Measurements from ENCODE around the gene XPNPEP1.
A peak's percentile ranks its signal among the peaks of the same experiment; 100 is the strongest.
"Not testable (repeated sequence)": the region's sequence is repeated elsewhere in the genome, so short reads cannot be mapped to it uniquely, and the experiment has no call there.

Gene XPNPEP1

DNA sequence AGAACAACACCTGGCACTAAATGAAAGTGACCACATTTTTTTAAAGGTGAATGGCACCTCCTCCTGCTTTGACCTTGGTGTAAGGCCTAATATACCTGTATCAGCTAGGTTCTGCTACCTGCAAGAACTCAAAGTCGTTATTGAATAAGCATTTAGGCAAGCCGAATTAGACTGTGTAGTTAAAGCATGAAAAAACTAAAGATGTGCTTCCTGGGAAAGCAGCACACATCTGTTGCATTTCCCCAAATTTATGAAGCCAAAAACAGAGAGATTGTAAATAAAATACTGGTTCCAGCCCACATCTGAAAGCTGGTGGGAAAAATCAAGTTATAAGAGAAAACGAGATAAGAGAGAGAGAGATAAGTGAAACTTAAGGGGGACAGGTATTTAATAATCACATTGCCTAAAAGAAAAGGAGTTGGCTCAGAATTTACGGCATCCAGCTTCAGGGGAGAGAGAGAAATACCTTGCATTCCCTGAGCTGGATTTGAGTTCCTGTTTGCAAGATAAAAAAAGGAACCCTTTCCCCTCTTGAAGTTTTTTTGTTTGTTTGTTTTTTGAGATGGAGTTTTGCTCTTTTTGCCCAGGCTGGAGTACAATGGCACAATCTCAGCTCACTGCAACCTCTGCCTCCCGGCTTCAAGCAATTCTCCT, 1.8 kb upstream of the XPNPEP1 start:
- DNase-seq (ENCODE audit: low read depth in 2 of 2, low spot score in 1 of 2): no peak

DNA sequence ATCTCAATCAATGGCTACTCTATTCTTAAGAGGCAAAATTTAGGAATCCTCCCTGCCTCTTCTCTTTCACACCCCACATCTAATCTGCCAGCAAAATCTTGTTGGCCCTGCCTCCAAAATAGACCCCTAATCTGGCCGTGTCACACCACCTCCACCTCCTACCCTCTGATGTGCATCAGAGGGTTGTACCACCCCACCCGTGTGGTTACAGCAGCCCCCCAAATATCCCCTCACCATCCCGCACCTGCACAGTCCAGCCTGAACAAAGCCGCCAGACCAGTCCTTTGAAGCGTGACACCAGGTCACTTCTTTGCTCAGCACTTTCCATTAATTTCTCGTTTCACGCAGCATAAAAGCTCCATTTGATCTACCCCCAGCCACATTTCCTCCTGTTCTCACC, 776 bp upstream of the XPNPEP1 start:
- no peak for DNase-seq (ENCODE audit: low read depth in 2 of 2, low spot score in 1 of 2)

DNA sequence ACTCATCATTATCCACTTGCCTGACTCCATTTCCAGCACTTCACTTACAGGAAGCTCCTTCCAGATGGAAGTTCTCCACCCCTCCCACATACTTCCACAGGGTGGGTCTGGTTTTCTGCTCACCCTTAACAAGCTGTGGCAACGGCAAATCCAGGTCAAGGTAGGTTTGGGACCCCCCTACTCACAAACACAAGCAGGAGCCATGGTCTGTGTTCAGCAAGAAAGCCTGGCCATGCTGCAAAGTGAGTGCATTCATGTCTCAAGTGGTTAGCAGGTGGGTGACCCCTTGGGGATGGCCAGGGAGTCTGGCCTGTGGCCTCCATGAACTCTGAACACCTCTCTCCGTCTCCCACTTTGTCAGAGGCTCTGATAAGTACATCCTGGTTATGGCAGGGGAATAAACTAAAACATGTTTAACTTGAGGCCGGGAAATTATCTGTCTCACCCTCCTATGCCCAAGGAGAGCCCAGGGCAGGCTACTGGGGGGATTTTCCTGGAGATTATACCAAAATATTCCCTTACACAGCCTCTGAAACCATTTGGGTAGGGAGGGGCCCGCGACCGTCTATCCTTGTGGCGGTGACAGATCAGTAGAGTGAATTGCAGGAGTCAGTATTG, 844 bp downstream of the XPNPEP1 start:
- DNase-seq (ENCODE audit: low read depth in 2 of 2, low spot score in 1 of 2): no peak

GRCh38 chr10:109920016-109920415, 3.3 kb downstream of the XPNPEP1 start:
- DNase-seq (ENCODE audit: low read depth in 2 of 2, low spot score in 1 of 2): no peak

GRCh38 chr10:109919220-109919619, 4.1 kb downstream of the XPNPEP1 start:
- no peak for DNase-seq (ENCODE audit: low read depth in 2 of 2, low spot score in 1 of 2)

DNA sequence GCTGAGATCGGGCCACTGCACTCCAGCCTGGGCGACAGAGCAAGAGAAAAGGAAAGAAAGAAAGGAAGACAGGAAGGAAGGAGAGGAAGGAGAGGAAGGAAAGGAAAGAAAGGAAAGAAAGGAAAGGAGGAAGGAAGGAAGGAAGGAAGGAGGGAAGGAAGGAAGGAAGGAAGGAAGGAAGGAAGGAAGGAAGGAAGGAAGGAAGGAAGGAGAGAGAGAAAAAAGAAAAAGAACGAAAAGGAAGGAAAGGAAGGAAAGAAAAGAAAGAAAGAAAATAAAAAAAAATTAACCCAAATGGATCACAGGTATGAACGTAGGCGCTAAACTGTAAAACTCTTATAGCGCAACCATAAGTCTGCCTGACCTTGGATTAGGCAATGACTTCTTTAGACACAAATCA, 4.6 kb downstream of the XPNPEP1 start:
- DNase-seq (ENCODE audit: low read depth in 2 of 2, low spot score in 1 of 2): not testable (repeated sequence)

- DNase-seq (ENCODE audit: low read depth in 2 of 2, low spot score in 1 of 2): no peak
These were observed 7.7 kb downstream of the XPNPEP1 start for GRCh38 chr10:109915566-109915965.

- peak in 1 of 2 donors; percentile 13 for DNase-seq (ENCODE audit: low read depth in 2 of 2, low spot score in 1 of 2)
These were observed 8.3 kb downstream of the XPNPEP1 start for GRCh38 chr10:109914966-109915365.

DNA sequence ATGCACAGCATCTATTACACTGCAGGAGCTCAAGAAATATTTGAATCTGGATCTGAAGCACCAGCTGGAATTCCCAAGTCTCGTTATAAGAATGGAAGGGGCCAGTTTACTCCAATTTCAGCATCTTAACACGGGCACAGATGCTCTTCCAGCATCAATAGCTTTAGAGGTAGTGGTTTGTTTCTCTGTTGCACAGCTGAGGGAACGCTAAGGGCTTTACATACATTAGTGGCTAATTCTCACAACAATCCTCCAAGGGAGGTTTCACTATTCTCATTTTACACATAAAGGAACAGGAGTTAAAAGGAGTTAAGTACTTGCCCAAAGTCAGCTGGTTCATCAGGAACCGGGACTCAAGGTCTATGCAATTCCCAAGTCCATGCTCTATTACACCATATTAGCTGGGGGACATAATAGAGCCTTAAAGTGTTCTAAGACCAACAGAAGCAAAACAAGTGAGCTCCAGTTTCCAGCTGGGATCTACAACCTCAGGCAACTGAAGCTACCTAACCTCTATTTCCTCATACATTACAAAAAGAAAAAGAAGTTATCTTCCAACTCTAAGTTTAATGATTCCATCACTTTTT, 9.9 kb downstream of the XPNPEP1 start:
- DNase-seq (ENCODE audit: low read depth in 2 of 2, low spot score in 1 of 2): no peak

- no peak for DNase-seq (ENCODE audit: low read depth in 2 of 2, low spot score in 1 of 2)
These were observed 10.7 kb downstream of the XPNPEP1 start for GRCh38 chr10:109912335-109913281.

GRCh38 chr10:109911903-109912302, 11.4 kb downstream of the XPNPEP1 start:
- no peak for DNase-seq (ENCODE audit: low read depth in 2 of 2, low spot score in 1 of 2)

DNA sequence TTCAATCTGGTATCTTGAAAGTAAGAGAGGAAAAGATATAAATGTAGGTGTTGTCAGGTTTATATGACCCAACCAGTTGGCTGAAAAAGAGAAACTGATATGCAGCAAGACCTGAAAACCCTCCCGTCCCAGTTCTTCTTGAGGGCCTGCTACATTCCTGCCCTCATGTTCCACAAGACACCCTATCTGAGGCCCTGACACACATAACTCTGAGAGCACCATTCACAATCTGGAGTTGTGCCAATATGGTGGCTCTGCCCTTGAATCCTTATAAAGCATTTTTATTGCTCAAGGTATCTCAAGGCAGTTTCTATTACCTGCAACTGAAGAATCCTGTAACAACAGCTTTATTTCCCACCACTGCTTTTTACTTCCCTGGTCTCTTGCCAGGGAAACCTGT, 17.0 kb downstream of the XPNPEP1 start:
- no peak for DNase-seq (ENCODE audit: low read depth in 2 of 2, low spot score in 1 of 2)

- DNase-seq (ENCODE audit: low read depth in 2 of 2, low spot score in 1 of 2): no peak
These were observed 18.9 kb downstream of the XPNPEP1 start for GRCh38 chr10:109904397-109904796.

GRCh38 chr10:109902992-109903947, 20.0 kb downstream of the XPNPEP1 start:
- no peak for DNase-seq (ENCODE audit: low read depth in 2 of 2, low spot score in 1 of 2)

GRCh38 chr10:109899356-109900331, 23.7 kb downstream of the XPNPEP1 start:
- no peak for DNase-seq (ENCODE audit: low read depth in 2 of 2, low spot score in 1 of 2)

- no peak for DNase-seq (ENCODE audit: low read depth in 2 of 2, low spot score in 1 of 2)
These were observed 24.5 kb downstream of the XPNPEP1 start for GRCh38 chr10:109898666-109899355.

DNA sequence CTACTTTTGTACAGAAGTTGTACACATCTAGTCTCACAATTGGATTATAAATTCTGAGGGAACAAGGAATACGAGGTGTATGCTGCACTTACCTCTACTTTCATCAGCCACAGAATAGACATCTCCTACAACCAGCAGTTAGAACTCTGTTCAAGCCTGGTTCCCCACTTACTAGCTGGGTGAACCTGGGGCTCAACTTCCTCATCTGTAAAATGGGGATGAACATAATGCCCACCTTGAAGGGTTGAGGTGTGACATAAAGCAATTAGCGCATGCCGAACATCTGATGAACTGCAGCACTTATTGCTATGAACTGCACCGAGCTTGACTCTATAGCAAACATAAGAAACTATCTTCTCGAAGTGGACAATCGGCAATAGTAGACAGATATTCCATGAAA, 25.3 kb downstream of the XPNPEP1 start:
- no peak for DNase-seq (ENCODE audit: low read depth in 2 of 2, low spot score in 1 of 2)

DNA sequence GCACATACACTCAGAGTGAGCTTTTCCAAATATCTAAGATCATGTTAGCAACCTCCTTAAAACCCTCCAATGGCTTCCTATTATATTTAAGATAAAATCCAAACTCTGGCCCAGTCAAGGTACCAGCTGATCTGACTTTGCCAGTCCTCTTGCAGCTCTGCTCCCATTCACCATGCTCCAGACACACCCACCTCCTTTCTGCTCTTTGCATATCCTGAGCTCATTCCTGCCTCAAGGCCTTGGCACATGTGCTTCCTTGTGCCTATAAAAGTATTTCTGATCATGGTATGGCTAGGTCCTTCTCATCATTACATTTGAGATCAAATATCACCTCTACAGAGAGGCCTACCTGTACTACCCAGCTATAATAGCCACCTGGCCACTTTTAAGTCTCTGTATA, 27.5 kb downstream of the XPNPEP1 start:
- no peak for DNase-seq (ENCODE audit: low read depth in 2 of 2, low spot score in 1 of 2)

Measured in stimulated activated CD8-positive, alpha-beta memory T cell treated with anti-CD3 and anti-CD28 coated beads, Interleukin-4, amount 100 ng/mL, for 1 hour (primary cell).